IPS DF 4.7 (cell line): ENCODE results near the gene USP7.

Experiments
- DNase-seq: peaks from one replicate; pipeline ENCODE4 v3.0.0-alpha.2; 2013; ENCODE audit warnings: low spot score; ENCODE audit errors: extremely low read depth

The USP7 gene

GRCh38 chr16:8901320-8901861, 62.3 kb downstream of the USP7 start:
- no peak for DNase-seq

- no peak for DNase-seq
These were observed 63.4 kb downstream of the USP7 start for GRCh38 chr16:8900343-8900742.

GRCh38 chr16:8899709-8900317, 63.9 kb downstream of the USP7 start:
- DNase-seq = no peak

- no peak for DNase-seq
These were observed 64.9 kb downstream of the USP7 start for GRCh38 chr16:8898660-8899318.

- DNase-seq = no peak
These were observed 68.9 kb downstream of the USP7 start for GRCh38 chr16:8894736-8895334.

- DNase-seq = no peak
These were observed 69.6 kb downstream of the USP7 start for GRCh38 chr16:8893976-8894690.

- no peak for DNase-seq
These were observed 70.3 kb downstream of the USP7 start for GRCh38 chr16:8893426-8893825.

GRCh38 chr16:8892101-8892575, 71.6 kb downstream of the USP7 start:
- DNase-seq = no peak

GRCh38 chr16:8890549-8890921, 73.2 kb downstream of the USP7 start:
- no peak for DNase-seq

GRCh38 chr16:8889893-8890548, 73.7 kb downstream of the USP7 start:
- no peak for DNase-seq

- DNase-seq = no peak
These were observed 74.5 kb downstream of the USP7 start for GRCh38 chr16:8888951-8889892.

- DNase-seq = no peak
These were observed 75.7 kb downstream of the USP7 start for GRCh38 chr16:8887952-8888560.

- no peak for DNase-seq
These were observed 76.3 kb downstream of the USP7 start for GRCh38 chr16:8887431-8887765.

- DNase-seq = no peak
These were observed 76.9 kb downstream of the USP7 start for GRCh38 chr16:8886593-8887430.

GRCh38 chr16:8885674-8886592, 77.8 kb downstream of the USP7 start:
- DNase-seq = no peak

GRCh38 chr16:8882725-8883377, 80.9 kb downstream of the USP7 start:
- no peak for DNase-seq

GRCh38 chr16:8882041-8882617, 81.6 kb downstream of the USP7 start, which contains the start of gene LITAFD:
Gene LITAFD (plus strand): TSS chr16:8882351. CDS start chr16:8884356, 2,005 bp downstream.
- no peak for DNase-seq
